SW480 (cell line): ENCODE measurements around the gene PEBP1.

Experiments
- DNase-seq: peaks from one replicate; pipeline ENCODE4 v3.0.0-alpha.2; 2016; ENCODE audit warnings: low spot score

PEBP1 gene

GRCh38 chr12:118193958-118194357, 58.0 kb downstream of the PEBP1 start:
- no peak for DNase-seq
